ENCODE measurements around the gene IPO4.

DNA sequence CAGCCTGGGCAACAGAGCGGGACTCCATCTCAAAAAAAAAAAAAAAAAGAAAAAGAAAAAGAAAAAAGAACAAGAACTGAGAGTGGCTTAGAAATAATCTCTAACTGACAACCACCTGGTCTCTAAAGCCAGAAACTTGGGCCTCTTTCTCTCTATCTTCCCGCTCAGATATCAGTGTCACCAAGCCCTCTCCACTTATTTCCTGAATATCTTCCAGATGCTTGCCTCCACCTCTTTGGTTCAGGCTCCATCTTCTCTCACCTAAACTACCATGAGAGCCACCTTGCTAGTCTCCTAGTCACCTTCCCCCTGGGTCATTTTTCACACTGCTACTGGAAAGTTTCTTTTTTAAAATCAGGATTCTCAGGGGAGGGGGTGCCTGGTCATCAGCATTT, 8.4 kb upstream of the IPO4 start:
- TF ChIP-seq, protein P1, sequence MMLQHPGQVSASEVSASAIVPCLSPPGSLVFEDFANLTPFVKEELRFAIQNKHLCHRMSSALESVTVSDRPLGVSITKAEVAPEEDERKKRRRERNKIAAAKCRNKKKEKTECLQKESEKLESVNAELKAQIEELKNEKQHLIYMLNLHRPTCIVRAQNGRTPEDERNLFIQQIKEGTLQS (IDR thresholded peaks at IDR 0.05): no peak
- TF ChIP-seq, protein P2, sequence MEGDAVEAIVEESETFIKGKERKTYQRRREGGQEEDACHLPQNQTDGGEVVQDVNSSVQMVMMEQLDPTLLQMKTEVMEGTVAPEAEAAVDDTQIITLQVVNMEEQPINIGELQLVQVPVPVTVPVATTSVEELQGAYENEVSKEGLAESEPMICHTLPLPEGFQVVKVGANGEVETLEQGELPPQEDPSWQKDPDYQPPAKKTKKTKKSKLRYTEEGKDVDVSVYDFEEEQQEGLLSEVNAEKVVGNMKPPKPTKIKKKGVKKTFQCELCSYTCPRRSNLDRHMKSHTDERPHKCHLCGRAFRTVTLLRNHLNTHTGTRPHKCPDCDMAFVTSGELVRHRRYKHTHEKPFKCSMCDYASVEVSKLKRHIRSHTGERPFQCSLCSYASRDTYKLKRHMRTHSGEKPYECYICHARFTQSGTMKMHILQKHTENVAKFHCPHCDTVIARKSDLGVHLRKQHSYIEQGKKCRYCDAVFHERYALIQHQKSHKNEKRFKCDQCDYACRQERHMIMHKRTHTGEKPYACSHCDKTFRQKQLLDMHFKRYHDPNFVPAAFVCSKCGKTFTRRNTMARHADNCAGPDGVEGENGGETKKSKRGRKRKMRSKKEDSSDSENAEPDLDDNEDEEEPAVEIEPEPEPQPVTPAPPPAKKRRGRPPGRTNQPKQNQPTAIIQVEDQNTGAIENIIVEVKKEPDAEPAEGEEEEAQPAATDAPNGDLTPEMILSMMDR (IDR thresholded peaks at IDR 0.05; ENCODE audit: low read depth, low read length, missing input control): no peak
- TF ChIP-seq, protein P3, sequence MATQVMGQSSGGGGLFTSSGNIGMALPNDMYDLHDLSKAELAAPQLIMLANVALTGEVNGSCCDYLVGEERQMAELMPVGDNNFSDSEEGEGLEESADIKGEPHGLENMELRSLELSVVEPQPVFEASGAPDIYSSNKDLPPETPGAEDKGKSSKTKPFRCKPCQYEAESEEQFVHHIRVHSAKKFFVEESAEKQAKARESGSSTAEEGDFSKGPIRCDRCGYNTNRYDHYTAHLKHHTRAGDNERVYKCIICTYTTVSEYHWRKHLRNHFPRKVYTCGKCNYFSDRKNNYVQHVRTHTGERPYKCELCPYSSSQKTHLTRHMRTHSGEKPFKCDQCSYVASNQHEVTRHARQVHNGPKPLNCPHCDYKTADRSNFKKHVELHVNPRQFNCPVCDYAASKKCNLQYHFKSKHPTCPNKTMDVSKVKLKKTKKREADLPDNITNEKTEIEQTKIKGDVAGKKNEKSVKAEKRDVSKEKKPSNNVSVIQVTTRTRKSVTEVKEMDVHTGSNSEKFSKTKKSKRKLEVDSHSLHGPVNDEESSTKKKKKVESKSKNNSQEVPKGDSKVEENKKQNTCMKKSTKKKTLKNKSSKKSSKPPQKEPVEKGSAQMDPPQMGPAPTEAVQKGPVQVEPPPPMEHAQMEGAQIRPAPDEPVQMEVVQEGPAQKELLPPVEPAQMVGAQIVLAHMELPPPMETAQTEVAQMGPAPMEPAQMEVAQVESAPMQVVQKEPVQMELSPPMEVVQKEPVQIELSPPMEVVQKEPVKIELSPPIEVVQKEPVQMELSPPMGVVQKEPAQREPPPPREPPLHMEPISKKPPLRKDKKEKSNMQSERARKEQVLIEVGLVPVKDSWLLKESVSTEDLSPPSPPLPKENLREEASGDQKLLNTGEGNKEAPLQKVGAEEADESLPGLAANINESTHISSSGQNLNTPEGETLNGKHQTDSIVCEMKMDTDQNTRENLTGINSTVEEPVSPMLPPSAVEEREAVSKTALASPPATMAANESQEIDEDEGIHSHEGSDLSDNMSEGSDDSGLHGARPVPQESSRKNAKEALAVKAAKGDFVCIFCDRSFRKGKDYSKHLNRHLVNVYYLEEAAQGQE (IDR thresholded peaks at IDR 0.05): no peak

All from liver (tissue), 3 donors.